C4-2B (cell line): ENCODE results near the gene STAG1.

ENCODE experiments used
- H3K27ac ChIP-seq: fragments of 450-650 bp; 2 replicates; pipeline ENCODE4 v1.5.1; 2017
- ZFX ChIP-seq: fragments of 450-650 bp; IDR thresholded peaks from 2 replicates; pipeline ENCODE4 v1.6.1; 2017
- TF ChIP-seq, protein P1 (sequence below): fragments of 450-650 bp; conservative IDR thresholded peaks from 2 replicates; pipeline ENCODE4 v1.5.1; 2017; ENCODE audit warnings: mild to moderate bottlenecking

Gene STAG1

DNA sequence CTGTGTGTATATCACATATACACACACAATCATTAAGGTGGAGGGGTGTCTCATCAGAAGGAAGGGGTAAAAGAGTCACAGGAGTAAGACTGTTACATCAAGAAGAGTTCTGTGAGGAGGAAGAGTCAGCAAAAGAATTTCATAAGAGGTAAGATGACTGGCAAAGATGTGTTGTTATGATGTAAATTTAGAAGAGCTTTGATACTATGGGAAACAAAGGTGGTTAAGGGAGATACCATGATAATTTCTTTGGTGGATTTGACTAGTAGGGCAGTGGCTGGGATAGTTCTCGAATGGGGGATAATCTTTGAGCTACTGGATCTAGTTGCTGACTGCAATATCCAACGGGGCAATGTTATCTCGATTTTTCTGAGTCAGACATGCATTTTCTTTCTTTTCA lies 61.6 kb downstream of the STAG1 start:
- TF ChIP-seq ZFX: no peak
- TF ChIP-seq, protein P1, sequence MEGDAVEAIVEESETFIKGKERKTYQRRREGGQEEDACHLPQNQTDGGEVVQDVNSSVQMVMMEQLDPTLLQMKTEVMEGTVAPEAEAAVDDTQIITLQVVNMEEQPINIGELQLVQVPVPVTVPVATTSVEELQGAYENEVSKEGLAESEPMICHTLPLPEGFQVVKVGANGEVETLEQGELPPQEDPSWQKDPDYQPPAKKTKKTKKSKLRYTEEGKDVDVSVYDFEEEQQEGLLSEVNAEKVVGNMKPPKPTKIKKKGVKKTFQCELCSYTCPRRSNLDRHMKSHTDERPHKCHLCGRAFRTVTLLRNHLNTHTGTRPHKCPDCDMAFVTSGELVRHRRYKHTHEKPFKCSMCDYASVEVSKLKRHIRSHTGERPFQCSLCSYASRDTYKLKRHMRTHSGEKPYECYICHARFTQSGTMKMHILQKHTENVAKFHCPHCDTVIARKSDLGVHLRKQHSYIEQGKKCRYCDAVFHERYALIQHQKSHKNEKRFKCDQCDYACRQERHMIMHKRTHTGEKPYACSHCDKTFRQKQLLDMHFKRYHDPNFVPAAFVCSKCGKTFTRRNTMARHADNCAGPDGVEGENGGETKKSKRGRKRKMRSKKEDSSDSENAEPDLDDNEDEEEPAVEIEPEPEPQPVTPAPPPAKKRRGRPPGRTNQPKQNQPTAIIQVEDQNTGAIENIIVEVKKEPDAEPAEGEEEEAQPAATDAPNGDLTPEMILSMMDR: no peak
- no peak overlapping the region for H3K27ac ChIP-seq

DNA sequence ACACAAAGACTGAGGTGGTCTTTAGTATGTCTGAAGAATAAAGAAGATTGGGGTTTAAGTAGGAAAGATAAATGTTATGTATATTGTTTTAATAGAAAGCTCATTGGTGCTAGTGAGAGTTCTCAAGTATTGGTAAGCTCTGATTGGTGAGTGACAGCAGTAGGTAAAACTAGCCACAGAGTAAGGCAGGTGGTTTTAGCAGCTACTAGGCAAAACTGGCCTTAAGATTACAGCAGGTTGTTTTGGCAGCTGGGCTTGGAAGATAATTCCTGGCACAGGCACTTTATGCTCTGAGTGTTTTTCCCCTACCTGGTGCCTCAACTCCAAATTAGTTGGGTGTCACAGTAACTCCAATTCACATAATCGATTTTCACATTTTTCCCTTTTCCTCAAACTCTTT lies 66.3 kb downstream of the STAG1 start:
- TF ChIP-seq, protein P1: no peak
- no peak for TF ChIP-seq ZFX
- no peak overlapping the region for H3K27ac ChIP-seq

DNA sequence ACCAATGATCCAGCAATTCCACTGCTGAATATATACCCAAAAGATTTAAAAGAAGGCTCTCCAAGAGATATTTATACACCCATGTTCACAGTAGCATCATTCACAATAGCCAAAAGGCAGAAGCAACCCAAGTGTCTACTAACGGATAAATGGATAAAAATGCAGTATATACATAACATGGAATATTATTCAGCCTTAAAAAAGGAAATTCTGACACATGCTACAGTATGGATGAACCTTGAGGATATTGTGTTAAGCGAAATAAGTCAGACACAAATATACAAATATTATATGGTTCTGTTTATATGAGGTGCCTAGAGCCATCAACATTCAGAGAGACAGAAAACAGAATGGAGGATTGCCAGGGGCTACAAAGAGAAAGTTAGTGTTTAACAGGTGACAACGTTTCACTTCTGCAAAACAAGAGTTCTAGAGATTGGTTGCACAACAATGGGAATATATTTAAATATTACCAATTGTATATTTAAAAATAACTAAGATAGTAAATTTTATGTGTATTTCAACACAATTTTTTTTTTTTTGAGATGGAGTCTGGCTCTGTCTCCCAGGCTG lies 69.4 kb downstream of the STAG1 start:
- TF ChIP-seq ZFX: no peak
- TF ChIP-seq, protein P1: no peak
- no peak overlapping the region for H3K27ac ChIP-seq

DNA sequence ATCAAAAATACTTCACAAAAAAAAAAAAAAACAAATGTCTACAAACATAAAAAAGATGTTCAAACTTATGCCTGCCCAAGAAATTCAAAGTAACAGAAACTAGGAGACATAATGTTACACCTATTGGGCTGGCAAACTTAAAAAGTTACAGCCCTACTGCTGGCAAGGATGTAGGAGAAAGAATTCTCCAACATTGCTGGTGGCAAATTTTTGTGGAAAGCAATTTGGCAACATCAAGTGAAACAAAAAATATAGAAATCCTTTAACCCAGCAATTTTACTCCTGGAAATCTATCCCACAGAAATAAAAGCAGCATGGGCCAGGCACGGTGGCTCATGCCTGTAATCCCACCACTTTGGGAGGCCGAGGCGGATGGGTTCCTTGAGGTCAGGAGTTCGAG lies 73.2 kb downstream of the STAG1 start:
- TF ChIP-seq, protein P1: no peak
- no peak for TF ChIP-seq ZFX
- no peak overlapping the region for H3K27ac ChIP-seq

DNA sequence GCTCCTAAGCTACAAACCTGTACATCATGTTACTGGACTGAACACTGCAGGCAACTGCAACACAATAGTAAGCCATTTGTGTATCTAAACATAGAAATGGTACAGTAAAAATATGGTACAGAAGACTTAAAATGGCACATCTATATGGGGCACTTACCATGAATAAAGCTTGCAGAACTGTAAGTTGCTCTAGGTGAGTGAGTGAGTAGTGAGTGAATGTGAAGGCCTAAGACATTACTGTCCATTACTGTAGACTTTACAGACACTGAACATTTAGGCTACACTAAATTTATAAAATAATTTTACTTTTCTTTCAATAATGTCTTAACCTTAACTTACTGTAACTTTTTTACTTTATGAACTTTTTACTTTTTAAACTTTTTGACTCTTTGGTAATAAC lies 76.2 kb downstream of the STAG1 start:
- H3K27ac ChIP-seq: no peak overlapping the region
- TF ChIP-seq ZFX: no peak
- TF ChIP-seq, protein P1: no peak

DNA sequence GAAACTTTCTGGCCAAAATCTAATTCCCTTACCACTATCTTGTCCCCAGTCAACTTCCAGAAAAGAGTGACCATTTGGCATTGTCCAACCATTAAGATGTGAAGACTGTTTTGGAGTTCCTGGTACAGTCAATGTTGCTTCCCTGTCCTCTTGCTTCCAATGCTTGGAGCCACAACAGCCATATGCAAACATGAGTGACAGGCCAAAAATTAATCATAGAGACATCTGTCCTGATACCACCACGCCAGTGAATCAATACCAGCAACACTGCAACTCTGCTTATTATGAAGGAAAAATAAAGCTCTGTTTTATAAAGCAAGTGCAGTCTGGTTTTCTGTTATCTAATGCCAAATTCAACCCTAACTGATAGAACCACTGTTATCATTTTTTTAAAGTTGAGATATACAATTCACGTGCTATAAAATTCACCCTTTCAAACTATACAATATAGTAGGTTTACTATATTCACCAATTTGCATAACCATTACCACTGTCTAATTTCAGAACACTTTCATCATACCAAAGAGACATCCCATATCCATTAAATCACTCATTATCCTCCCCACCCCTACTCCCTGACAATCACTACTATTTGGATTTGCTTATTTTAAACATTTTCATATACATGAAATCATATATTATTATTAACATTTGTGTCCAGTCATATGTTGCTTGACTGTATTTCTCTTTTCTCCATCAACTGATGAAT lies 76.9 kb downstream of the STAG1 start:
- TF ChIP-seq ZFX: no peak
- TF ChIP-seq, protein P1: no peak
- H3K27ac ChIP-seq: no peak overlapping the region

DNA sequence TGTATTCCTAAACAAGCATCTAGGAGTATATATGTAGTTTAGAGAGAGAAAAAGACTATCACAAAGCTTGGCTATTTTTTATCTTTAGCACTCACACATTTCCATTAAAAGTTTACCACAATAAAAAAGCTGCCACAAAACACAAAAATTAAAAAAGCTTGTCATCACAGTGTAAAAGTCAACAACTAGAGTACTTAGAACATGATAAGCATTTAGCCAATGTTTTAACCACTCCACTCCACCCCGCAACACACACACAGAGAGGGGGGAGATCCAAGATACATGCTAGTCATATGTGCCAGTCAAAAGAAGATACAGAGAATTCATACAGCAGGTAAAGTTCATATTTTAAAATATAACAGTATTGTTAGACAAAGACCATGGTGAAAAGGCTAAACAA lies 79.7 kb downstream of the STAG1 start:
- no peak overlapping the region for H3K27ac ChIP-seq
- TF ChIP-seq, protein P1: no peak
- TF ChIP-seq ZFX: no peak
